Stimulated activated CD8-positive, alpha-beta memory T cell treated with anti-CD3 and anti-CD28 coated beads, Interleukin-15, amount 100 ng/mL, for 4 hours (primary cell): ENCODE results near the gene ZSWIM1.
A peak's percentile ranks its signal among the peaks of the same experiment; 100 is the strongest.
"Not testable (repeated sequence)": the region's sequence is repeated elsewhere in the genome, so short reads cannot be mapped to it uniquely, and the experiment has no call there.

ENCODE experiments used
- DNase-seq, 2 donors: peaks; one replicate each; pipeline ENCODE4 v3.0.0-alpha.2; 2020; ENCODE audit warnings: low read depth in 2 of 2

Gene ZSWIM1

GRCh38 chr20:45857114-45857881, 23.7 kb upstream of the ZSWIM1 start, which contains the start of the genes ACOT8 and ZSWIM3:
ACOT8 (minus strand) TSS chr20:45857392; CDS start chr20:45857315, 77 bp downstream.
ZSWIM3 (plus strand) TSS chr20:45857614; CDS start chr20:45857826, 212 bp downstream.
- peak; percentile 74 to 92 for DNase-seq

- DNase-seq: no peak
Observed at GRCh38 chr20:45857882-45858216, 23.2 kb upstream of the ZSWIM1 start.

- DNase-seq: no peak
Observed at GRCh38 chr20:45859916-45860315, 21.1 kb upstream of the ZSWIM1 start.

DNA sequence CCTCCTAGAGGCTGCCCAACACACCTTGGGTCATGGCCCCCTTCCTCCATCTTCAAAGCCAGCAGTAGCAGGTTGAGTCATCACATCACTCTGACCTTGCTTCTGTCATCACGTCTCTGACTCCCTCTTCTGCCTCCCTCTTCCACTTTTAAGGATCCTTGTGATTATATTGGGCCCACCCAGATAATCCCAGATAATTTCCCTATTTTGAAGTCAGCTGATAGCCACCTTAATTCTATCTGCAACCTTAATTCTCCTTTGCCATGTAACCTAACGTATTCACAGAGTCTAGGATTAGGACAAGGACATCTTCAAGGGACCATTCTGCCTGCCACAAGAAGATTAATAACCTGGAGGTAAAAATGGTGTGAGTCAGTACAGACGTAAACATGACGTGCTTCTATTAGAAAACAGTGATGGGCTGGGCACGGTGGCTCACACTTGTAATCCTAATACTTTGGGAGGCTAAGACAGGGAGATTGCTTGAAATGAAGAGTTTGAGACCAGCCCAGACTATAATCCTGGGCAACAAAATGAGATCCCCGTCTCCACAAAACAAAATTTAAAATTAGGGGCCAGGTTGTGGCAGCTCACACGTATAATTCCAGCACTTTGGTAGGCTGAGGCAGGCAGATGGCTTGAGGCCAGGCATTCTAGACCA, 20.3 kb upstream of the ZSWIM1 start:
- no peak for DNase-seq

DNA sequence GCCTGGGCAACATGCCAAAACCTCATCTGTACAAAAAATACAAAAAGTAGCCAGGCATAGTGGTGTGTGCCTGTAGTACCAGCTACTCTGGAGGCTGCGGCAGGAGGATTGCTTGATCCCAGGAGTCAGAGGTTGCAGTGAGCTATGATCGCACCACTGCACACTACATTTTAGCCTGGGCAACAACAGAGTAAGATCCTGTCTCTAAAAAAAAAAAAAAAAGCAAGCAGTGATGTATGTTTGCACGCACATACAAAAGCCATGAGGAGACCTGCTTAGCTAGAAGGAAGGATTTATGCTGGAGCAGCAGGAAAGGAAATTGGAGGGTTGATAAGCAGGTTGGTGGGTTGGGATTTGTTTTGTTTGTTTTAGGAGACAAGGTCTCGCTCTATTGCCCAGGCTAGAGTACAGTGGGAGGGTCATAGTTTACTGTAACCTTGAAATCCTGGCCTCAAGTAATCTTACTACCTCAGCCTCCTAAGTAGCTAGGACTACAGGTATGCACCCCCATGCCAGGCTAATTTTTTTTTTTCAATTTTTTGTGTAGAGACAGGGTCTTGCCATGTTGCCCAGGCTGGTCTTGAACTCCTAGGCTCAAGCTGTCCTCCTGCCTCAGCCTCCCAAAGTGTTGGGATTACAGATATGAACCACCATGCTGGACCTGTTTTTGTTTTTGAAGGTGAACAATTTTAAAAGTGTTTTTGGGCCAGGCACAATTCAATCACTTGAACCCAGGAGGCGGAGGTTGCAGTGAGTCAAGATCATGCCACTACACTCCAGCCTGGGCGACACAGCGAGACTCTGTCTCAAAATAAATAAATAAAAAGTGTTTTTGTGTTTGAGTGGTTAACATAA, 19.6 kb upstream of the ZSWIM1 start:
- DNase-seq: no peak

DNA sequence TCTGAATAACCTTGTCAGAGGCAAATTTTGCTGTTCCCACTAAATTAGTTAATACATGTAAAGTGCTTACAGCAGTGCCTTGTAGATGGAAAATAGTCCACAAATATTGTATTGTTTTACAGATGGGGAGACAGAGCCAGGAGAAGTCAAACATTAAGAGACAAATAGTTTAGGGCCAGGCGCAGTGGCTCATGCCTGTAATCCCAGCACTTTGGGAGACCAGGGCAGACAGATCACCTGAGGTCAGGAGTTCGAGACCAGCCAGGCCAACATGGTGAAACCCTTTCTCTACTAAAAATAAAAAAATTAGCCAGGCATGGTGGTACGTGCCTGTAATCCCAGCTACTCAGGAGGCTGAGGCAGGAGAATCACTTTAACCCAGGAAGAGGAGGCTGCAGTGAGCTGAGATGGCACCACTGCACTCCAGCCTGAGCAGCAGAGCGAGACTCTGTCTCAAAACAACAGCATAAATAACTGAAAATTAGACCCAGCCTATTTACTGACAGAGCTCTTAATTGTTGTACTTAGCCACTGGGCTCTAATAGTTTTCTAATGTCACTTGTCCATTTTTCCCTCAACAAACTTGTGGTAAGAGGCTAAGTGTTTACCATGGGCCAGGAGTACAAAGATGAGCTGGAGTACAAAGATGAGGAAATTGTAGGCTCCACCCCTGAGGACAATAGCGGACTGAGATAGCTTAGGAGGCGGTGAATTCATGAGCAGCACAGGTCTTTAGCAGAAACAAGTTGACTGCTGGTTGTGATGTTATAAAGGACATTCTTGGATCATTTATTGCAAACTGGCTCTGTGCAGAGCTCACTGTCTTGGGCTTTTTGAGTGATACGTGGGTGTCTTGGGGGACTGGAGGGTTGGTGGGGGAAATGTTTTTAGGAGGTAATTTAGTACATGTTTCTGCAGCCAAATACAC, 17.2 kb upstream of the ZSWIM1 start:
- no peak for DNase-seq

GRCh38 chr20:45866454-45866853, 14.6 kb upstream of the ZSWIM1 start:
- no peak for DNase-seq

DNA sequence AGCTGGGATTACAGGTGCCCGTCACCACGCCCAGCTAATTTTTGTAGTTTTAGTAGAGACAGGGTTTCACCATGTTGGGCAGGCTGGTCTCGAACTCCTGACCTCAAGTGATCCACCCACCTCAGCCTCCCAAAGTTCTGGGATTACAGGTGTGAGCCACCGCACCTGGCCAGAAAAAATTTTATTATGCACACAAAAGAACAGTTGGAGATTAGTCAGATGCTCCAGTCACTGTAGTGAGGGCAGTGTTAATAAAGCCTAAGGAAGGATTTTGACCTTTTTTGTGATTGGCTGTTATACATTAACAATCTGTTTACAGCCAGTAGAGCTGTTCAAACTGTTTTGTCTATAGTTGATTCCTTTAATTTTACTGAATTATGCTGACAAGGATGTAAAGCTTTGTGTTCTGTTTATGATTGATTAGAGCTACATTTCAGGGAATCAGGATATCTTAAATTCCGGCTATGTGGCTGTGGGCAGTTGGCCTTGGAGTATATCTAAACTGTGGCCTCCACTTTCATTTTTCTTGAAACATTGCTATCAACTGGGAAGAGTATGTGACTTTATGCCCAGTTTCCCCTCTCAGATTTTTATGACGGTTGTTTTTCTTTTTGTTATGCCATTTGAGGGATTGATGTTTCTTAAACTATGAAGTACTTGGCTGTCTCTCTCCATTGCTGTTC, 13.8 kb upstream of the ZSWIM1 start:
- no peak for DNase-seq

DNA sequence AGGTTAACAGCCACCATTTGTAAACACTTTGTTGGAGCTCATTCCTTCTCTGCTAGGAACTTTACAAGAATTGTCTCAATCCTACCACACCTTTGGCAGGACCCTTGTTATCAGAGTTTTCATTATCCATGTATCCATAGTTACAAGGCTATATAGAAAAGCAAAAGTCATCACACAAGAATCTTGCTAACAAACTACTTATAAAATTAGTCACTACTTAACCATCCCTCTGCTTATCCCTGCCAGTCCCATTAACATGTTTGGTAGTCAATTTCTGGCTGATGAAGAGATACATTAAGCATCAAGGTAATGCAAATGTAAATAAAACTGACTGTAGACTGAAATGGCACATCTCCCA, 13.2 kb upstream of the ZSWIM1 start:
- DNase-seq: no peak

DNA sequence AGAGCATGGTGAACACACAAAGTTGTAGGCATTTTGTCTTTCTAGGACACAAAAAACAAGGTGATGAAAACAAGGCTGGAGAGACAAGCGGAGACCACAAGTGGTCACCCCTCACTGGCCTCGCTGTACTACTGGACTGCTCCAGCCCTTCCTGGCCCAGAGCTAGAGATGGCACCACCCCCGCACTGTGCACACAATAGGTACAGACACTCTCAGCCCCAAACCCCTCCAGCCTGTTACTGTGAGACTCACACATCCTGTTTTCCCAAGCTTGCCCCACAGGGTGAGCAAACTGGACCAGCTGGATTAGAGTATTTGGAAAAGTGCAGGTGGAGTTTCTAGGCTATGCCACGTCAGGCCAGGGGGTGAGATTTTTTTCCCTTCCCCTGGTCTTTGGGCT, 8.4 kb upstream of the ZSWIM1 start:
- no peak for DNase-seq

DNA sequence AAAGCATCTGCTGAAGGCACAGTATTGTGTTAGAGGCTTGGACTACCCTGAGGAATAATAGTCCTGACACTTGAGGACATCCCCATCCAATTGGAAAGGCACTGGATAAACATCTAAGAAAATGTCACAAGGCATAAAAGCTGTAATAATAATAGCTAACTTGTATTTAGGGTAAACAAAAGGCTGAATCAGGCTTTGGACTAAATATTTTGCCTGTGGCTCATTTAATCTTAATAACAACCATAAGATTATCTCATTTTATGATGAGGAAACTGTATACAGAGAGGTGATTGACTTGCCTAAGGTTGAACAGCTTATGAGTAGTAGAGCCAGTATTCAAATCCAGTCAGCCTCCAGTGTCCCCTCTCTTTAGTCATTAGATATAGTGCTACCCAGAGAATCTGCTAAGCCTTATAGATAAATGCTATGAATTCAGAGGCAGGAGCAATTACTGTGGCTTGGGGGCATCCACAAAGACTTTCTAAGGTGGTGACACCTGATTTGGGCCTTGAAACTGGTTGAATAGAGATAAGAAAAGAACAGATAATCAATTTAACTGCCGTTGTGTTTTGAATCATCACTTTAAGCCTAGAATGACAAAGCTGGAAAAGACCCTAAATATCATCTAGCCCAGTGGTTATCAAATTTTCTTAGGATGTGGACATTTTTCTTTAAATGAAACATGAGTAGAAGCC, 7.5 kb upstream of the ZSWIM1 start:
- DNase-seq: no peak

DNA sequence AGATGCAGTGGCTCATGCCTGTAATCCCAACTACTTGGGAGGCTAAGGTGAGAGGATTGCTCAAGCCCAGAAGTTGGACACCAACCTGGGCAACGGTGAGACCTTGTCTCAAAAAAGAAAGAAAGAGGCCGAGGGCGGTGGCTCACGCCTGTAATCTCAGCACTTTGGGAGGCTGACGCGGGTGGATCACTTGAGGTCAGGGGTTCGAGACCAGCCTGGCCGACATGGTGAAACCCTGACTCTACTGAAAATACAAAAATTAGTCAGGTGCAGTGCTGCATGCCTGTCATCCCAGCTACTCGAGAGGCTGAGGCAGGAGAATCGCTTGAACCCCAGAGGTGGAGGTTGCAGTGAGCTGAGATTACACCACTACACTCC, 6.9 kb upstream of the ZSWIM1 start:
- not testable (repeated sequence) for DNase-seq

DNA sequence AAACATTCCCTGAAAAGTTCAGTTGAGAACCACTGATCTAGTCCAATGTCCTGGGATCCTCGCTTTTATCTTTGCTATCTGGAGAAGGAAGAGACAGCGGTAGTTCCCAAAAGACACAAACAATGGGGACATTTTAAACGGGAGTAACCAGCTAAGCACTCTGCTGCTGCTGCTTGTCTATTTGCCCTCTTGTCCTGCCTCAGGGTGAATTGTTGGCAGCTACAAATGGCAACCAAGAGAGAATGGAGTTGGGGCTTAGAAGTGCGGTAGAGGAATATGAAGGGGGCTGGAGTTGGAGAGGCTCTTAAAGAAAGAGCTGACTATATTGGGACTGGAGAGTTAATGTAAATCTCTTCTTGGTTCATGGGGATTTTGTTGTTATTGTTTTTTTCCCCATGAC, 6.5 kb upstream of the ZSWIM1 start:
- no peak for DNase-seq

GRCh38 chr20:45878076-45878761, 2.8 kb upstream of the ZSWIM1 start:
- DNase-seq: no peak

DNA sequence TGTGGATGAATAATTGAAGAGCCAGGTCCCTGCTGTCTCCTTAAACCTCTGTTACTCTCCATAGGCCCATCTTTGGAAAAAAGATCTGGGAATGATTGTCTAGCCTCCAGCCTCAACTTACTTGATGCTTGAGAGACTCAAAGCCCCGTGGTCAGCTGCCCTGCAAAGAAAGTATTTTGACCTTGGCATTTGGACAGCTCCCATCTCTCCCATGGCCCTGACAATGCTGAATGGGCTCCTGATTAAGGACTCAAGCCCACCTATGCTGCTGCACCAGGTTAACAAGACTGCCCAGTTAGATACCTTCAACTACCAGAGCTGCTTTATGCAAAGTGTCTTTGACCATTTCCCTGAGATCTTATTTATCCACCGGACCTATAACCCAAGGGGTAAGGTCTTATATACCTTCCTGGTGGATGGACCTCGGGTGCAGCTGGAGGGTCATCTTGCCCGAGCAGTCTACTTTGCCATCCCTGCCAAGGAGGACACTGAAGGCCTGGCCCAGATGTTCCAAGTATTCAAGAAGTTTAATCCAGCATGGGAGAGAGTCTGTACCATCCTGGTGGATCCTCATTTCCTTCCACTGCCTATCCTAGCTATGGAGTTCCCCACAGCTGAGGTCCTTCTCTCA, 1.6 kb downstream of the ZSWIM1 start:
- no peak for DNase-seq

GRCh38 chr20:45883100-45883469, 2.1 kb downstream of the ZSWIM1 start:
- no peak for DNase-seq

GRCh38 chr20:45886590-45887345, 5.7 kb downstream of the ZSWIM1 start:
- no peak for DNase-seq

DNA sequence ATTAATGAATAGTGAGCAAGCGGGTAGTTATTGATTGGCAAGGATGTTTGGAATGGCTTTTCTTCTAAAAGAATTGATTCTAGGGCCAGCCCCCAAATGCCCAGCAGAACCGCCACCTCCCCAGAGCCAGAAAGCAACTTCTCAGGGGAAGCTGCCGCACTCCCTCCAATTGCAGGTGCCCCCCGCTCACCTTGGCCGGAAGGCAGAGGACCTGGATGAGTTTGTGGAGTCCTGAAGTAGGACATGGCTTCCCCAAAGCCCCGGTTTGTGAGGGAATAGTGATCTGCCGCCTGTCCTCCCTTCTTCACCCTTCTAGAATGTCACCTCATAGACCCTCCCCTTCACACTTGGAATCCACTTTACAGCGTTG, 6.3 kb downstream of the ZSWIM1 start, which contains the start of gene SPATA25:
Gene SPATA25 (minus strand): TSS at position 277 of the 370 bp plus-strand sequence. CDS start 32 bp downstream, at position 245.
- DNase-seq: no peak
